ENCODE results near the gene C1orf210.

DNA sequence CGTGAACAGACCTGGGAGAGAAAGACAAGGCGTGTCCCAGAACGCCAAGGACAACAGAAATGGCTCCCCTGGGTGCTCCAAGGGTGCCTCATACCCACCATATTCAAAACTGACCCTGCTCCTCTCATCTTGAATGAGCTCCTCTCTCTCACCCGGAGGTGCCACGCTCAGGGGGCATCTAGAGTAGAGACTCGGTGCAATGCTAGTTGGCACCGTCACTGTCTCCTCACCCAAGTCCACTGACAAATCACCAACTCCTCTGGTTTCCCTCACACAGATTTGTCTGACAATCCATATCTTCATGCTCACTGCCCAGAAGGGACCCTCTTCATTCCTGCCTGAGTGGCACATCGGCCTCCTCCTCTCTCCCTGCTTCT is 10.6 kb downstream of the C1orf210 start:
- TF ChIP-seq, protein P1, sequence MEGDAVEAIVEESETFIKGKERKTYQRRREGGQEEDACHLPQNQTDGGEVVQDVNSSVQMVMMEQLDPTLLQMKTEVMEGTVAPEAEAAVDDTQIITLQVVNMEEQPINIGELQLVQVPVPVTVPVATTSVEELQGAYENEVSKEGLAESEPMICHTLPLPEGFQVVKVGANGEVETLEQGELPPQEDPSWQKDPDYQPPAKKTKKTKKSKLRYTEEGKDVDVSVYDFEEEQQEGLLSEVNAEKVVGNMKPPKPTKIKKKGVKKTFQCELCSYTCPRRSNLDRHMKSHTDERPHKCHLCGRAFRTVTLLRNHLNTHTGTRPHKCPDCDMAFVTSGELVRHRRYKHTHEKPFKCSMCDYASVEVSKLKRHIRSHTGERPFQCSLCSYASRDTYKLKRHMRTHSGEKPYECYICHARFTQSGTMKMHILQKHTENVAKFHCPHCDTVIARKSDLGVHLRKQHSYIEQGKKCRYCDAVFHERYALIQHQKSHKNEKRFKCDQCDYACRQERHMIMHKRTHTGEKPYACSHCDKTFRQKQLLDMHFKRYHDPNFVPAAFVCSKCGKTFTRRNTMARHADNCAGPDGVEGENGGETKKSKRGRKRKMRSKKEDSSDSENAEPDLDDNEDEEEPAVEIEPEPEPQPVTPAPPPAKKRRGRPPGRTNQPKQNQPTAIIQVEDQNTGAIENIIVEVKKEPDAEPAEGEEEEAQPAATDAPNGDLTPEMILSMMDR (conservative IDR thresholded peaks at IDR 0.05 in 1 of 2, IDR thresholded peaks at IDR 0.05 in 1 of 2; ENCODE audit: extremely low read depth in 1 of 2, insufficient read depth in 1 of 2, low read depth in 1 of 2, low read length in 2 of 2): no peak
- no peak for TF ChIP-seq EZH2 (IDR thresholded peaks at IDR 0.05; ENCODE audit: borderline replicate concordance, low read length)
